Osteocyte (in vitro differentiated cells): ENCODE results near the gene N4BP2L2. TPM values are rescaled to one million over a fixed set of nuclear protein-coding genes. Genes with fewer than 3 reads are reported as not detected.
A peak's percentile ranks its signal among the peaks of the same experiment; 100 is the strongest.

Experiments
- DNase-seq: peaks from one replicate; pipeline ENCODE4 v3.0.0; 2021; ENCODE audit warnings: mixed read lengths; ENCODE audit not compliant: unreplicated experiment; ENCODE audit errors: extremely low spot score
- H3K27ac Mint-ChIP-seq: one replicate; pipeline ENCODE4 v1.8.0; 2021; ENCODE audit warnings: mild to moderate bottlenecking, mixed read lengths; ENCODE audit not compliant: unreplicated experiment
- H3K27me3 Mint-ChIP-seq: one replicate; pipeline ENCODE4 v1.8.0; 2021; ENCODE audit warnings: mixed read lengths; ENCODE audit not compliant: unreplicated experiment
- H3K36me3 Mint-ChIP-seq: one replicate; pipeline ENCODE4 v1.8.0; 2021; ENCODE audit warnings: mixed read lengths; ENCODE audit not compliant: unreplicated experiment
- H3K4me1 Mint-ChIP-seq: one replicate; pipeline ENCODE4 v1.8.0; 2021; ENCODE audit warnings: mixed read lengths; ENCODE audit not compliant: unreplicated experiment
- H3K4me3 Mint-ChIP-seq: one replicate; pipeline ENCODE4 v1.8.0; 2021; ENCODE audit warnings: mild to moderate bottlenecking, moderate library complexity, mixed read lengths; ENCODE audit not compliant: unreplicated experiment
- H3K9me3 Mint-ChIP-seq: one replicate; pipeline ENCODE4 v1.8.0; 2021; ENCODE audit warnings: mixed read lengths; ENCODE audit not compliant: unreplicated experiment
- CTCF ChIP-seq: fragments of 200-600 bp; sonication (generic); IDR thresholded peaks from 2 replicates; pipeline ENCODE4 v1.5.0; 2021; ENCODE audit warnings: antibody characterized with exemption, mild to moderate bottlenecking, moderate library complexity
- total RNA-seq: library from RNA; stranded (reverse); gene quantifications from 2 replicates; pipeline ENCODE4 v1.2.1, GENCODE V29; 2021

Gene N4BP2L2
- total RNA-seq, 1 donor from 2014 or later: 138 TPM

GRCh38 chr13:32472194-32472621 is 66.4 kb downstream of the N4BP2L2 start:
- Mint-ChIP-seq H3K27ac (peak overlapping the region; percentile 68), H3K4me1 (peaks cover 12% of the 10 kb centered on the region), H3K9me3 (no peaks in the 10 kb centered on the region), H3K4me3 (no peak overlapping the region), H3K27me3 (no peaks in the 10 kb centered on the region), H3K36me3 (peaks cover 1% of the 10 kb centered on the region)
- TF ChIP-seq CTCF: no peak
- no peak for DNase-seq

GRCh38 chr13:32471187-32471922 is 67.2 kb downstream of the N4BP2L2 start:
- Mint-ChIP-seq H3K36me3 (no peaks in the 10 kb centered on the region), H3K4me3 (no peak overlapping the region)

GRCh38 chr13:32468502-32469142 is 70.0 kb downstream of the N4BP2L2 start:
- DNase-seq: no peak
- no peak overlapping the region for H3K4me3 Mint-ChIP-seq
- peaks cover 12% of the 10 kb centered on the region for H3K4me1 Mint-ChIP-seq
- no peaks in the 10 kb centered on the region for H3K27me3 Mint-ChIP-seq
- no peak for TF ChIP-seq CTCF
- H3K36me3 Mint-ChIP-seq: peaks cover 9% of the 10 kb centered on the region
- H3K9me3 Mint-ChIP-seq: peaks cover 5% of the 10 kb centered on the region
- no peak overlapping the region for H3K27ac Mint-ChIP-seq

More at GRCh38 chr13:32471187-32471922, 67.2 kb downstream of the N4BP2L2 start:
- H3K27ac Mint-ChIP-seq: peak overlapping the region; percentile 68
- H3K9me3 Mint-ChIP-seq: no peaks in the 10 kb centered on the region
- TF ChIP-seq CTCF: no peak
- H3K27me3 Mint-ChIP-seq: no peaks in the 10 kb centered on the region
- peaks cover 12% of the 10 kb centered on the region for H3K4me1 Mint-ChIP-seq
- no peak for DNase-seq

GRCh38 chr13:32456591-32456990 is 82.0 kb downstream of the N4BP2L2 start:
- peaks cover 41% of the 10 kb centered on the region for H3K9me3 Mint-ChIP-seq
- no peak for DNase-seq
- peaks cover 3% of the 10 kb centered on the region for H3K4me1 Mint-ChIP-seq
- peaks cover 45% of the 10 kb centered on the region for H3K36me3 Mint-ChIP-seq
- H3K27ac Mint-ChIP-seq: no peak overlapping the region
- TF ChIP-seq CTCF: no peak
- no peaks in the 10 kb centered on the region for H3K27me3 Mint-ChIP-seq
- no peak overlapping the region for H3K4me3 Mint-ChIP-seq

- Mint-ChIP-seq H3K36me3 (peaks cover 41% of the 10 kb centered on the region), H3K9me3 (peaks cover 34% of the 10 kb centered on the region), H3K27ac (no peak overlapping the region), H3K27me3 (no peaks in the 10 kb centered on the region), H3K4me3 (no peak overlapping the region), H3K4me1 (peaks cover 3% of the 10 kb centered on the region)
- DNase-seq: no peak
- TF ChIP-seq CTCF: no peak
Measured at GRCh38 chr13:32455594-32455903, 83.0 kb downstream of the N4BP2L2 start.
